ENCODE results near the gene APP.

The APP gene

DNA sequence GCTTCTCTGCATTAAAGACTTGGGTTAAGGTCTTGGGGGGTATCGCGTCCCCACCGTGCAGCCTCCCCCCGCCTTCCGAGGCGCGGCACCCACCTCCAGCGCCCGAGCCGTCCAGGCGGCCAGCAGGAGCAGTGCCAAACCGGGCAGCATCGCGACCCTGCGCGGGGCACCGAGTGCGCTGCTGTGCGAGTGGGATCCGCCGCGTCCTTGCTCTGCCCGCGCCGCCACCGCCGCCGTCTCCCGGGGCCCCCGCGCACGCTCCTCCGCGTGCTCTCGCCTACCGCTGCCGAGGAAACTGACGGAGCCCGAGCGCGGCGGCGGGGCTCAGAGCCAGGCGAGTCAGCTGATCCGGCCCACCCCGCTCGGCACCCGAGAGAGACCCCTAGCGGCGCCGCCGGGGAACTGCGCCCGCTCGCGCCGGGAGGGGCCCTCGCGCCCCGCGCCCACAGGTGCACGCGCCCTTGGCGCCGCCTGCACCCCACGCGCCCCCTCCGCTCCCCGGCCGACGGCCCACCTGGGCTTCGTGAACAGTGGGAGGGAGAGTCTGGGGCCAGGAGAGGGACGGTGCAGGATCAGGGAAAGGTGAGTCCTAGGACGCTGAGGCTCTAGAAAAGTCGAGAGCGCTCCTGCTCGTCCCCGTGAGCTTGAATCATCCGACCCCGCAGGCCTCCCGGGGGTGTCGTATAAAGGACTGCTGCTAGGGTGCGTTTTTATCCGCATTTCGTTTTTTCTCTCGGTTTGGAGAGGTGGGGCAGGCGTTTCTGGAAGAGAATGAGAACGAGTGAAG is at the start of gene APP:
Gene APP (minus strand): TSS at position 300 of the 787 bp plus-strand sequence. CDS start 150 bp downstream, at position 150.
- peak; percentile 79 for DNase-seq

DNA sequence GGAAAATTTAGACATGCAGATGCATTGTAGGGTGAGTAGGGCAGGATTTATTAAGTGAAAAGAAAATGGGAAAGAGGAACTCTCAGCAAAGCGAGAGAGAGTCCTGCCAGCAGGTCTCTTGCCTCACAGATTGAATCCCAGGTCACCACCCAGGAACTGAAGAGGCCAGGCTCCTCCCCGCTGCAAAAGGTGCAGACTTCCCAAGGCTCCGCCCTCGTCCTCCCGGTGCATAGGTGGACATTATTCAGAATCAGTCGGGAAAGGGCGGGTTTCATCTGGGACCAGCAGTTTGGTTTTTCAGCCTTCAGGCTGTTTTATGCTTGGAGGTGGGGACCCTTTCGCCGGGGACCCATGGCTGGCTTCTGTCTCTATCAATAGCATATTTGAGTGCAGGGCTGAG is 41.6 kb upstream of the APP start:
- no peak for DNase-seq

DNA sequence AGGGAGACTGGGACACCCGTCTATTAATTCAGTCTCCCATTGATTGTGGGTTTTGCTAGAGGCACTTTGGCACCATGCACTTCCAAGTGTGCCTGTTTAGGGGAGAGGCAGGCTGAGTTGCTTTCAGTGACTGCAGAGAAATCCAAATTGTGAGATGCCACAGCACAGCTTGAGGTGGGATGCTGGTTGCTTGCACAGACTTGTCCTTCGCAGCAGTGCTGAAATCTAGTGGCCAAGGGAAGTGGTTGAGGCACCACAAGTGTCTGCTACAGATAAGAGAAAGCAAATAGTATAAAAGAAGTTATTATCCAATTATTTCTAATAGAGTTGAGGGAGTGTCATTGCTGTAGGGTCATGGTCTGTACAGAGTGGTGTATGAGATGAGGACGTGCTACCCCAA is 40.0 kb upstream of the APP start:
- no peak for DNase-seq

DNA sequence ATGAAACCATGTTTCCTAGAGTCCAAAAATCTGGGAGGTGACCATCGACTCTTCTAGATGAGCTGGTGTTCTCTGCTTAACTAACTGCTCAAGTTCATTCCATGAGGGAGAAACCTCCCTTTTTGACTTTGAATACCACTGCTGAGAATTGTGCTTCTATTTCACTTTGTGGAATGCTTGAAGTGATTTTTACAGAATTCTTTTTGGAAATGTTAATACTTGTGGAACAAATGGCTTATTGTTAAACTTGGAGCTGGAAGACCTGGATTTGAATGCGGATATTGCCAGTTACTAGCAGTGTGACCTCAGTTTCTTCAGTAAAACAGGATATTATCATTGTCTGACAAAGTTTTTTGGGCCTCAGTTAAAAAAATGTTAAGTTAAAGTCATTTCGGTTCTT is 36.5 kb upstream of the APP start:
- DNase-seq = no peak

DNA sequence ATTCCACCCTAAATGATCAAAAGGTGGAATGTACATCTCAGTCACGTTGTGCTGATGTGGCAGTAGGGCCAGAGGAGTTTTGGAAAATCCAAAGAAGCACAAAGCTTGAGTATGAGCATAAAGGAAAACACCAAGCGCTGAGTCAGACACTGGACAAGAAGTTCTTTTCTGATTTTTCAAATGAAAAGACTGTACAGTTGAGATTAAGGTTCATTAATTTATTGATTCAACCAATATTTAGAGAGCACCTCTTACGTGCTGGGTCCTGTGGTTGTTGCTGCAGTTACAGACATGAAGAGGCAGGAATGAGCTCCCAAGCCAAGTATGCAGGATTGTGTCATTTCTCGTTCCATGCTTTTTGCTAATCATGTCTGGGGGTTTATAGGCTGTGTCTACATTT is 28.9 kb upstream of the APP start:
- DNase-seq = no peak

DNA sequence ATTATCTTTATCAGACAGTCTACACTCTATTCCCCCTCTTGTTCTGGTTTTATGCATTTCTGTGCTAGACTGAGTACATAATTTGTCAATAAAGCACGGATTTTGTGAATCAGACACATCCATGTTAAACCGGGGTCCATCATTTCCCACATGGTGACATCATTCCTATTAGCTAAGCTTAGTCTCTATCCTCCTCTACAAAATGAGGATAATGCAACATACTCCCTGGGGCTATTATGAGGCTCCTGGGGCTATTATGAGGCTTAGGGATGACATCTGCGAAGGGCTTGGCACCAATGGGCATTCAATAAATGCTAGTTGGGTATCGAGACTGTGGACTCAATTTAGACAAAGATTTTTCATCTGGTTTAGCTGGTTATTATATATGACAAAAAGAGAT is 25.1 kb upstream of the APP start:
- no peak for DNase-seq

DNA sequence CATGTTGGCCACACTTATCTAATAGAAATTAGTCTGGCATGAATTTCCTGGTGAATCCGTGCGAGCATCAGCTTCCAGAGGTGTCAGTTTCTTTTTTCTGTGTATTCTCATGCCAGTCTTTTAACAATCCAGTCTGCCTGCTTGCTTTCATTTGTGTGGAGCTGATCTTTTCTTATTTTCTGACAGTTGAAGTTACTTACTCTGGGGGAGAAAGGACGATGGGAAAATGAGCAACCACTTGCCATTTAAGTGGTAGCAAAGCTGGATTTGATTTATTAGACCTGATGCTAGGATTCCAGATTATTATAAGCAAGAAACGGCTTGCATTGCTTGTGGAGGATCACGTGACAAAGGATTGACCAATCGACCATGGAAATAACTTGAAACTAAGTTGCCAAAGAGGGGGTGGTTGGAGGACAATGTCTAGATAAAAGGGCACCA is 24.3 kb upstream of the APP start:
- no peak for DNase-seq

DNA sequence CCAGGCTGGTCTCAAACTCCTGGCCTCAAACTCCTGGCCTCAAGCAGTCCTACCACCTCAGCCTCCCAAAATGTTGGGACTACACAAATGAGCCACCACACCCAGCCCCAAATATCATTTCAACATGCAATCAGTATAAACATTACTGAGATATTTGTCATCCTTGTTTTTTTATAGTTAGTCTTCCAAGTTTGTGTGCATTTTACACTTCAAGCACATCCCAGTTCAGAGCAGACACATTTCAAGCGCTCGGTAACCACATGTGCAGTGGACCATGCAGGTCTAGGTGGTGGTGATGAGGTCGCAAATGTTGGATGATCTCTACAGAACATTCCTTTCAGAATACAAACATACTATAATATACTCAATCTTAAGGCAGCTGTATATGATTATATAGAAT is 23.8 kb upstream of the APP start:
- DNase-seq = no peak

DNA sequence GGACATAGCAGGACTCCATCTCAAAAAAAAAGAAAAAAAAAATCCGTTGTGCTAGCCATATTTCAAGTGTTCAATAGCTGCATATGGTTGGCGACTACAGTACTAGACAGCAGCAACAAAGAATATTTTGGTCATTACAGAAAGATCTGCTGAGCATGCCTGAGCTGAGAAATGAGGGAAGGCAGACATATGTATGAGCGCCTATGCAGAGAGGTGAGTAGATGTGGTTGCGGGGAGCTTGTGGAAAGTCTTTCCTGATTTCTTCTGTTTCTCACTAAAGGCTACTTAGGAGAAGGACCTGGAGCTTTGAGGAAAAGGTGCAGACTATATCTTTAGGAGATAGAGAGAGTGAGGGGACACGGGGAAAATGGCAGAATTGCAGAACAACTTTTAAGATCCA is 21.0 kb upstream of the APP start:
- DNase-seq = no peak

DNA sequence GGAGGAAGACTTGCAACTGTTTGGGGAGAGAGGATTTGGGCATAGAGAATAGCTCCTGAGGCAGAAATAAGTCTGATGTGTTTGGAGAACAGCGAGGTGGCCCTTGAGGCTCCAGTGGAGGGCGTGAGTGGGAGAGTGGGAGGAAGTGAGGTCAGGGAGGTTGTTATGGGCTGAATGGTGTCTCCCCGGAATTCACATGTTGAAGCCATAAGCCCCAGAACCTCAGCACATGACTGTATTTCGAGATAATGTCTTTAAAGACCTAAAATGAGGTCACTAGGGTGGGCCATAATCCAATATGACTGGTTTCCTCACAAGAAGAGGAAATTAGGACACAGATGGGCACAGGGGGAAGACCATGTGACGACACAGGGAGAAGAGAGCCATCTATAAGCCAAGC is 17.9 kb upstream of the APP start:
- no peak for DNase-seq

DNA sequence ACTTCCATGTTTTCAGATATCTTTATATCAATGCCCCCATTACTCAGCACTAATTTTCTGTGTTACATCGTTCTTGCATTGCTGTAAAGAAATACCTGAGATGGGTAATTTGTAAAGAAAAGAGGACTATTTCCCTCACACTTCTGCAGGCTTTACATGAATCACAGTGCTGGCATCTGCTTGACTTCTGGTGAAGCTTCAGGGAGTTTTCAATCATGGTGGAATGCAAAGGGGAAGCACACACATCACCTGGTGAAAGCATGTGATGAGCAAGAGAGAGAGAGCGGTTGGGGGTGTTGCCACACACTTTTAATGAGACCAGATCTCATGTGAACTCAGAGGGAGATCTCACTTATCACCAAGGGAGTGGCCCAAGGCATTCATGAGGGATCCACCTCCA is 14.9 kb upstream of the APP start:
- DNase-seq = no peak

DNA sequence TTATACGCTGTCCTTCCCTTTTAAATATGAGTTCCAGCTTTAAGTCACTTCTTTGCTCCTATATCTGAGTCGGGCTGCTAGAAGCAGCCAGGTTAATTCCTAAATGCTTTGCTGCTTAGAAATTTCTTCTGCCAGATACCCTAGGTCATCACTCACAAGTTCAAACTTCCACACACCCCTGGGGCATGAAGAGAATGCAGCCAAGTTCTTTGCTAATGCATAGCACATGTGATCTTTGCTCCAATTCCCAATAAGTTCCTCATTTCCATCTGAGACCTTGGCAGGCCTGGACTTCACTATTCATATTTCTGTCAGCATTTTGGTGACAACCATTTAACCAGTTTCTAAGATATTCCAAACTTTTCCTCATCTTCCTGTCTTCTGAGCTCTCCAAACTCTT is 14.5 kb upstream of the APP start:
- no peak for DNase-seq

DNA sequence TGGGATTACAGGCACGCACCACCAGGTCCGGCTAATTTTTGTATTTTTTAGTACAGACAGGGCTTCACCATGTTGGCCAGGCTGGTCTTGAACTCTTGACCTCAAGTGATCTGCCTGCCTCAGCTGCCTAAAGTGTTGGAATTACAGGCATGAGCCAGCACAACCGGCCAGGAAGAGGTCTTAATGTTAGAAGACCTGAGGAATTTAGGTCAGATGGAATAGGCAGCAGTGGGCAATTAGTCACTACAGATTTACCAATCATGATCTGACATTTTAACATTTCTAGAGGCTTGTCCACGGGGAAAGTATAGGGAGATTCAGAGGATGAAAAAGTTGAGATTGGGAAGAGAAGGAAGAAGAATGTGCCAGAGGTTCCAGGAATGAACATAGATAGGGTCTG is 8.9 kb upstream of the APP start:
- DNase-seq = no peak

DNA sequence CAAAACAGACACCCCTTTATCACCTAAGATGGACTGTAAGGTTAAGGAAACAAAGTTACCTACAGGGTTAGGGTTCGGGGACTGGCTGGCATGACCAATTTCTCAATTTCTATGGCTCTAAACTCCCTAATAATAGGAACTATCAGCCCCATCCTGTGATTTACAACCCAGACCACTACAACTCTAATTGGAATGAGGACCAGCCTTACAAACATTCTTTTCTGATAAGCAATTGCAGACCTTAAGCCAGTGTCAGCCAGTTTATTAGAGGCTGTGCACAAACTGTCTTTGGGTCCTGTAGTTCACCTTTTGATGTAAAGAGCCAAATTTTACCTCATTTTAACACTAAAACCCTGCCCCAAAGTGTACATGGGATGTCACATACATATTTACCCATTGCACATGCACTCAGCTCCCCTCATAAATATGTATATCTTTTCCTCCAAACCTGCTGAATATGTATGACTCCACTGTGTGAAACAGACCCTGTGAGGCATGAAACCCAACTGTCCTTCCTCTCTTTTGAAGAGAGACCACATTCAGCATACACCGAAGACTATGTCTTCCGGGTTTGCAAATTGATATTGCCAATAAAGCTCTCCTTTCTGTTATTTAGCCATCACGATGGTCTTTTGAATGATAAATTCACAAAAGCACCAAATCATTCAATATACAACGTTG is 7.3 kb upstream of the APP start:
- no peak for DNase-seq

DNA sequence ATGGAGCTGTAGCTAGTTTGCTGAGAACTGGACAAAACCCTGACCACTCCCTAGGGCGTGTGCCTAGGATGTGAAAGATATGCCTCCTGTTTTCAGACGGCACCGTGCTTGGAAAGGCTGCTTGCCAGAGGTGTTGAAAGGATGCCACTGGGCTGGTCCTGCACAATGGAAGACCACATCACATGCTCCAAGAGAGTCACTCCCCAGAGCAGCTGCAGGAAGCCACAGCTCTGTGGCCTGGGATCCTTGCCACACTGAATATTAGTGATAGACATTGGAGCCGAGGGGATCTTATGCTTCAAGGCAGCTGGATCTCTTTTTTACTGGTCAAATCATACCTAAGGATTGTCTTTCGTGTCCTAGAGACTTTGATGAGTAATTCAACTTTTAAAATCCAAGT is 6.6 kb upstream of the APP start:
- DNase-seq = no peak

DNA sequence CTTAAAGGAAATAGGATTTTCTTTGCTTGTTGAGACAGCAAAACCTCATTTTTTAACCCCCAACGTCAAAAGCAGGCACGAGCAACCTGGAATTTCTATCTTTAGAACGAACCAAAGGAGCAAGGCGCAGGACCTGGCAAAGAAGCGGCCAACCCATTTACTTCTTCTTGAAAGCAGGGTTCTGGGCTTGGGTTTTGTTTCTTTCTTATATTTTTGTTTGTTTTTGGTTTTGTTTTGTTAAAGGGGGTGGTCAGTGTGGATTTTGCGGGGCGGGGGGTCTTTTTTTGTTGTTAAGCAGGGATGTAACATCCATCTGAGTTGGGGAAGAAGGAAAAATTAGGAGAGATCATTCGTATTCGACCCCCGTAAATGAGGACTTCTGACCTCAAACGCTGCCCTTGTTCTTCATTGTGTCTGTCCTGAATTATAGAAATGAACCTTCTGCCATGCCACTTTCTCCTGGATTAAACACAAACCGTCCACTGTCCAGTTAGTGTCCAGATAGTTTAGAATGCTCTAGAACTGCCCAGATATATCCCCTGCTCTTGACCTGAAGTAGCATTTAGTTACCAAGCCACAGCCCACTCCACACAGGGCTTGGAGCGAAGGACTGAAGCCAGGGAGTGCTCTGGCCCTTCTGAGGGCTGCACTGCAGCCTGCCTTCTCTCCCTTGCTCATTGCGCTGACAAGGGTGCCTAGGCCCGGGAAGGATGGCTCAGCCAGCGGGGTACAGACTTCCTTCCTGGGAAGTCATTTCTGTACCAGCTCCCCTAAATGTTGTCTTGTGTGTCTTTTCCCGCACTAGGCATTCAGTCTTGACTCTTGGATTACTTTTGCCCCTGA is 909 bp upstream of the APP start:
- no peak for DNase-seq

DNA sequence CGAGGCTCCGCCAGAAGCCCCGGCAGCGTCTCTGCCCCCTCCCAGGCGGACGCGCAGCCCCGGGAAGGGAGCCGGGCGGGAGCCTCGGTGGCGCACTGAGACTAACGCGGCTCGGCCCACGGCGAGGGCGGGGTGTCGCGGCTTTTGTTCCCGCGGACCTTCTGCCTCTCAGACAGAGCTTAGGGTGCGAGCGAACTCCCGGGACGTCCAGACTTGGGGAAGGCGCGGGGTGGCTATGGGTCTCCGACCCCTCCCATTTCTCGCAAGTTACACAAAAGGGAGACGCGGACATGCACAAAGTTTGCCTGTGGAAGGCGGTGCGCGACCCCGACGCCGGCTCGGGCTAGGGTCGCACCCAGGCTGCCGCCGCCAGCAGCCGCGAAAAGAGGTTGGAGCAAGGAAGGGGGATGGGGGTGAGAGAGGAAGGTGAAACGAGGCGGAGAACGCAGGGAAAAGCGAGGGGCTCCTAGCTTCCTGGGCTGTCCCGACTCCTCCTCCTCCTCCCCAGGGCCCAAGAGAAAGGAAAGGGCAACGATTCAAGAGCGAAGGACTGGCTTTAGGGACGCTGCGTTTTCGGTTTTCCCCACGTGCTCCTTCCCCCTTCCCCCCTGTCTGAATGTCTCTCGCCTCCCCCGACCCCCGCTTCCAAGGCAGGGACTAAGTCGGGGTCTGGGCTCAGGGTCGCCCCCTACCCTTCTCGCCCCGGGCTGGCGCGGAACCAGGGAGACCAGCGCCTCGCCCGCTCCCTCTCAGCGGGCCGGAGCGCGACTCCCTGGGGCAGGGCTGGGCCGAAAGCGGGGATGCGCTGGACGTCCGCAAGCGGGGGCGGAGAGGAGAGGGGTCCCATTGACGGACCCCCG is 729 bp downstream of the APP start:
- peak; percentile 63 for DNase-seq

DNA sequence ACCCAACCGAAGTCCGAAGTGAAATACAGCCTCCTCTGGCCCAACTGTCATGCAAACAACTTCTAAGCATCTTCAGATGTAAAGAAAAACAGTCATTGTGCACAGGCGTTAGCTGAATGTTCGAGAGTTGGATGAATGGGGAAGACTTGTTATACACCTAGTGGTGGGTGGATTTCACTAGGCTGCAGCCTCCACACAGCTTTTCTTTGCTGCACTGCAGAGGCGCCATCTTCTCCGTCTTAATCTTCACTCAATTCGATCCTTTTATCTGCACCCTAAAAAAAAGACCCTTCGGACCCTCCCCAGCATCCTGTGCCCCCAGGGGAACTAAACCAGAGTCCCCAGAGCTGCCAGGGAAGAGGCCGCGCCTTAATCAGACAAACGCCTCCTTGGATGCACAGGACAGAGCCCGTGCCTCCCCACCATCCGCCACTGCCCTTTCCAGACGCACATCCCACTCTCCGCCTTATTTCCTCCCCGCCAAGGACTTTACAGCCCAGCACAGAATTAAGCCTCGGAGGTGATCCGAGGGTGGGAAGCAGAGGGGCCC is 1.4 kb downstream of the APP start:
- peak; percentile 75 for DNase-seq

DNA sequence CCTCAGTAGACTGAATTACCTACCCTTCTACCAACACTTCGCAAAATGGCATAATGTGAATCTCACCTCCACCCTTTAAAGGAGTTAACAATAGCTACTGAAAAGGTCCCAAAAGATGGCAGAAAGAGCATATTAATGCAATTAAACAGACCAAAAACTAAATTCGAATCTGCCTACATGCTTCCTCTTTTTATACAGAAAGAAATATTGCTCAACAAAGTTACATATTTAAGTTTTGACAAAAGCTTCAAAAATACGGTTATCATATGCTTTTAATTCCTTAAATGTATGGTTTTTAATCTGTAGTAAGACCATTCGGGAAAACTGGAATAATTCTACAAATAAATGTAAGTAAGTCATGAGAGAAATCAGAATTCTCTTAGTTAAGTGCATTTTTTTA is 2.2 kb downstream of the APP start:
- no peak for DNase-seq

DNA sequence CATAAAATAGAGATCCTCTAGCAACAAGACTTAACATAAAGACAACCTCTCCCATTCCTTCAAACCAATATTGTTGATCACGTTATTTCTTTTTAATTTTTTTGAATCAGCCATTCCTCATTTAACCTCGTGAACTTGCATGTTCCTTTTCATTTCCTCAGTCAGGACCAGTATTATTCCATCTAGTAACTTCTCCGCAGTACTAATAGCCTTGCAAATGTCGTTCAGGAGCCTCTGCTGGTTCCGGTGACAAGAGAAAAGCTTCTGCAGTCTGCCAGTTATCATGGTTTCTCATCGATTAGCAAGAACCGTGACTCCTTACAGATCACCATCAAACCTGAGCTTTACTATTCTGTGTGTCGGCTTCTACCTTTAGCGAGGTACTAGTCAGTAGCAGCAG is 3.0 kb downstream of the APP start:
- DNase-seq = no peak

DNA sequence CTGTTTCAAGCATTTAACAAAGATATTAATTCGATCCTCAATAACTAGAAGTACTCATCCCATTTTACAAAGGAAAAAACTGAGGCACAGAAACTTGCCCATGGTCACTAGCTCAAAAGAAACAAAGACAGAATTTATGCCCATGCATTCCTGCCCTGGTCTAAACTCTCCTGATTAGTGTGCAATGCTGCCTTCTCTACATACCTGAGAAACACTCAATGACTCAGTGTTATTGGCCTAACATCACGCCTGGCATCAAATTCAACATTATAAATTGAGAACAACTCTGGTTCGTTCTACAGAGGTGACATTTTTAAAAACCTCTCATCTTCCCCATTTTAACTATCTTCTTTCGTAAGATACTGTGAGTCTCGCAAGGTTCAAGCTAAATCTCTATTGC is 5.2 kb downstream of the APP start:
- DNase-seq = no peak

DNA sequence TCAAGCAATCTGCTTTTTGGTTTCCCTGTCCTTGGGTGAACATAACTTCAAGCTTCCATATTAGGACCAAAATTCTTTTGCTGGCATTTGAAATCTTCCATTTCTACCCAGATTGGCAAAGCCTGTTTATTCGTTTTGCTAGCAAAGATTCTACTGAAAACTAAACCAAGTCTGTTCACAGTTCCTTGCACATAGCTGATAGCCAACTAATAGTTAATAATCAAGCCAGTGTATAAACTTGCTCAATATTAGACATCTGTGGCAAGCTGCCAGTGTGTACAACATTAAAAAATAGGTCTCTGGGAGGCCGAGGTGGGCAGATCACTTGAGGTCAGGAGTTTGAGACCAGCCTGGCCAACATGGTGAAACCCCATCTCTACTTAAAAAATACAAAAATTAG is 6.3 kb downstream of the APP start:
- DNase-seq = no peak

DNA sequence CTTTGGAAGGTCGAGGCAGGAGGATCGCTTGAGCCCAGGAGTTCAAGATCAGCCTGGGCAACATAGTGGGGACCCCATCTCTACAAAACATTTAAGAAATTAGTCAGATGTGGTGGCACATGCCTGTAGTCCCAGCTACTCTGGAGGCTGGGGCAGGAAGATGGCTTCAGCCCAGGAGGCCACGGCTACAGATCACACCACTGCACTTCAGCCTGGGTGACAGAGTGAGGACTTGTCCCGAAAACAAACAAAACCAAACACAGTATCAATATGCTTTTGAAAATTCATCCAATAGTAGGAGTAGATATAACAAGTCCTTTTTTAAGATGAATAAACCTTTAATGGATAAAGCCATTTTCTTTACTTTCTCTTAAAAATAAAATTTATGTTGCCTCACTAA is 8.5 kb downstream of the APP start:
- DNase-seq = no peak

Measured in NCI-H1105 (cell line).